ENCODE results near the gene SUN2.

GRCh38 chr22:38799265-38800002 lies 43.6 kb upstream of the SUN2 start:
- TF ChIP-seq POLR2A (IDR thresholded peaks at IDR 0.05; ENCODE audit: low read depth, low read length) (no peak), CTCF (conservative IDR thresholded peaks at IDR 0.05; ENCODE audit: low read depth, low read length) (no peak), SMC3 (IDR thresholded peaks at IDR 0.05; ENCODE audit: low read depth, low read length) (no peak), MXI1 (IDR thresholded peaks at IDR 0.05; ENCODE audit: borderline replicate concordance, low read depth, low read length) (no peak), RCOR1 (IDR thresholded peaks at IDR 0.05; ENCODE audit: insufficient replicate concordance, low read length) (no peak), RFX5 (IDR thresholded peaks at IDR 0.05; ENCODE audit: low read depth, low read length) (no peak), RAD21 (IDR thresholded peaks at IDR 0.05; ENCODE audit: low read length) (no peak), MAFK (IDR thresholded peaks at IDR 0.05; ENCODE audit: low read depth, low read length) (no peak), NFE2L2 (IDR thresholded peaks at IDR 0.05; ENCODE audit: low read depth, low read length) (no peak)
